Measurements from ENCODE around the gene ST3GAL3.

DNA sequence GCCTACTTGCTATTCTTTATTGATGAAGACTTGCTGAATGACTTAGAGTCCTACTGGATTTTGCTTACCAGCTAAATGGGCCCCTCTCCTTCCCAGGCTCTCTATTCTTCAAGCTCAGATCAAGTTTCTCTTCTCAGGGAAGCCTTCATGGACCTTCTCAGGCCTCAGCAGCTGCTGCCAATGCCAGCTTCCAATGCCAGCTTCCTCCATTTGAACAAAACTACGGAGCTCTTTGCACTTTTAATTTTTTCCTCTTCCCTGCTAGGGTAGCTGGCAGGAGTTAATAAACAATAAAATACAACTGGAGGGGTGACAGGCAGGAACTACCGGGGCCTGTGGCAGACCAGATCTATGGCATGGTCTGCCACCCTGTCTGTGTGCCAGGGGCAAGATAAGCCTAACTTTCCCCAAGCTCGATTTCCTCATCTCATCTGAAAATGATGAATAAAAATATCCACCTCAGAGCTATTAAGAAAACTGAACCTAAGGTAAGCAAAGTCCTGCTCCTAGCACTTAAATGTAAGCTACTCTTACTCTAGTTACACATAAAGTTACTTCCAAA lies 238.4 kb downstream of the ST3GAL3 start:
- TF ChIP-seq SP1 (IDR thresholded peaks at IDR 0.05) (no peak), LEF1 (IDR thresholded peaks at IDR 0.05; ENCODE audit: borderline replicate concordance) (no peak), FOXA1 (IDR thresholded peaks at IDR 0.05) (no peak), FOXK2 (IDR thresholded peaks at IDR 0.05) (no peak)
- TF ChIP-seq, protein P1, sequence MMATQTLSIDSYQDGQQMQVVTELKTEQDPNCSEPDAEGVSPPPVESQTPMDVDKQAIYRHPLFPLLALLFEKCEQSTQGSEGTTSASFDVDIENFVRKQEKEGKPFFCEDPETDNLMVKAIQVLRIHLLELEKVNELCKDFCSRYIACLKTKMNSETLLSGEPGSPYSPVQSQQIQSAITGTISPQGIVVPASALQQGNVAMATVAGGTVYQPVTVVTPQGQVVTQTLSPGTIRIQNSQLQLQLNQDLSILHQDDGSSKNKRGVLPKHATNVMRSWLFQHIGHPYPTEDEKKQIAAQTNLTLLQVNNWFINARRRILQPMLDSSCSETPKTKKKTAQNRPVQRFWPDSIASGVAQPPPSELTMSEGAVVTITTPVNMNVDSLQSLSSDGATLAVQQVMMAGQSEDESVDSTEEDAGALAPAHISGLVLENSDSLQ (IDR thresholded peaks at IDR 0.05) = no peak
